Limb (tissue), 2 donors: ENCODE measurements around the gene FNIP1.
"Not testable (repeated sequence)": the region's sequence is repeated elsewhere in the genome, so short reads cannot be mapped to it uniquely, and the experiment has no call there.

Source experiments
- DNase-seq, 2 donors: peaks; one replicate each; pipeline ENCODE4 v3.0.0-alpha.2; 2016; ENCODE audit errors: extremely low spot score in 2 of 2

The FNIP1 gene

DNA sequence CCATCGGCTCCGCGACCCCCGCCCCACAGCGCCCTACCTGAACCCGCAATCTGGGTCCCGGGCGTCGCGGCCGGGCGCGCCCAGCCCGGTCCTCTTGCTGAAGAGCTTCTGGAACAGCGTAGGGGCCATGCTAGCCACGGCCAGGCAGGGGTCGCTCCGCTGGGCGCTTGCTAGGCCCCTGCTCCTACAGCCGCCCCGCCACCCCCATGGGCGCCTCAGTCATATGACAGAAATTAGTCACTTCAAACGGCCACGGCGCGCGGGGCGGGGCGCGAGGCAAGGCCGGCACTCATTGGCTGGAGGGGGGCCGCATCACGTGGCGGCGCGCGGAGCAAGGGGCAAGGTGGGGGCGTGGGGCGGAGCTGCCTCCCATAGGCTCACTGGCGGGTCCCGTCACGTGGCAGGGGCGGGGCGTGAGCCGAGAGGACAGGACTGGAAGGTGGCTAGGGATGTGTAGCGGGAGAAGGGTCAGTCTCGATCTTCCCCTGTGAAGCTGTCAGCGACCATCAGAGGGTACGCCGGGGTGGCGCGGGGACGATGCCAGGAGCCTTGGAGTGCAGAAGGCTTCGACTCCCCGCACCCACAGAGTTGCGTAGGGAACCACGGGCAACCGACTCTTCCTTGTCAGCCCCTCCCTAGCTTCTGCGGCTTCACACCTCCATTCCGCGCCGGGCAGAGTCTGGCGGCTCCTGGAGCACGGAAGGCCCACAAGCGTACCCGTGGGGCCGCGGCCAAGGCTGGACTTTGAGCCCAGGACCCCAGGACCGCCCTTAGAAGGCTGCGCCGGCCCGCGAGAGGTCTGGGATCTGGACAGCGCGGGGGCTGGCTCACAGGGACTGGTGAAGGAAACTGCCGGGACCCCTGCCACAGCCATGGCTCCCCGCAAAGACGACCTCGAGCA is at the start of gene FNIP1:
FNIP1 (minus strand) TSS at position 225 of the 901 bp plus-strand sequence; CDS start at position 129, 96 bp downstream.
- DNase-seq: peak; percentile 96 to 99

DNA sequence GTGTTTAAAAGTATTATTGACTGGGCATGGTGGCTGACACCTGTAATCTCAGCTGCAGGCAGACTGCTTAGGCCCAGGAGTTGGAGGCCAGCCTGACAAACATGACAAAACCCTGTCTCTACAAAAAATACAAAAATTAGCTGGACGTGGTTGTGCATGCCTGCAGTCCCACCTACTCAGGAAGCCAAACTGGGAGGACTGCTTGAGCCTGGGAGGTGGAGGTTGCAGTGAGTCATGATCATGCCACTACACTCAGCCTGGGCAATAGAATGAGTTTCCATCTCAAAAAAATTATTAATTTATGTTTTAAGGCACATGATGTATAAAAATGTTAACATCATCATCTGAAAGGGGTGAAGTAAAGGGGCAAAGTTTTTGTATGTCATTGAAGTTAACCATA is 49.7 kb upstream of the FNIP1 start:
- DNase-seq: no peak

DNA sequence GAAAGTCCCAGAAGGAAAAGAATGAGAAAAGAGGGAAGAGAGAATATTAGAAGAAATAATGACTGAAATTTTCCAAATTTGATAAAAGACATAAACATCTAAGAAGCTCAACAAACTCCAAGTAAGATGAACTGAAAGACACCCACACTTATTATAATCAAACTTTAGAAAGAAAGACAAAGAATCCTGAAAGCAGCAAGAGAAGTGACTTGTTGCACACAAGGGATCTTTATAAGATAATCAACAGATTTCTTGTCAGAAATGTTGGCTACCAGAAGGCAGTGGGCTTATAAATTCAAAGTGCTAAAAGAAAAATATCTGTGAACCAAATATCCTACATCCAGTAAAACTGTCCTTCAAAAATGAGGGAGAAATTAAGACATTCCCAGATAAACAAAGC is 49.0 kb upstream of the FNIP1 start:
- no peak for DNase-seq

DNA sequence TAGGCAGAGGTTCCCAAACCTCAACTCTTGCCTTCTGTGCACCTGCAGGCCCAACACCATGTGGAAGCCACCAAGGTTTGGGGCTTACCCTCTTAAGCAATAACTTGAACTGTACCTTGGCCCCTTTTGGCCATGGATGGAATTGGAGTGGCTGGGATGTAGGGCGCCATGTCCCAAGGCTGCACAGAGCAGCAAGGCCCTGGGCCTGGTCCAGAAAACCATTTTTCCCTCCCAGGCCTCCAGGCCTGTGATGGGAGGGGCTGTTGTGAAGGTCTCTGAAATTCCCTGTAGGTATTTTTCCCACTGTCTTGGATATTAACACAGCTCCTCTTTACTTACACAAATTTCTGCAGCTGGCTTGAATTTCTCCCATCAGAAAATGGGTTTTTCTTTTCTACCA is 46.2 kb upstream of the FNIP1 start:
- DNase-seq: not testable (repeated sequence)

DNA sequence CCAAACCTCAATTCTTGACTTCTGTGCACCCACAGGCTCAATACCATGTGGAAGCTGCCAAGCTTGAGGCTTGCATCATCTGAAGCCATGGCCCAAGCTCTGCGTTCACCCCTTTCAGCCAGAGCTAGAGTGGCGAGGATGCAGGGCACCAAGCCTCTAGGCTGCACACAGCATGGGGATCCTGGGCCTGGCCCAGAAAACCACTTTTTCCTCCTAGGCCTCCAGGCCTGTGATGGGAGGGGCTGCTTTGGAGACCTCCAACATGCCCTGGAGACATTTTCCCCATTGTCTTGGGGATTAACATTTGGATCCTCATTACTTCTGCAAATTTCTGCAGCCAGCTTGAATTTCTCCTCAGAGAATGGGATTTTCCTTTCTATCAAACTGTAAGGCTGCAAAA is 35.9 kb upstream of the FNIP1 start:
- not testable (repeated sequence) for DNase-seq

GRCh38 chr5:131825404-131826013 is 28.7 kb upstream of the FNIP1 start:
- DNase-seq: no peak

DNA sequence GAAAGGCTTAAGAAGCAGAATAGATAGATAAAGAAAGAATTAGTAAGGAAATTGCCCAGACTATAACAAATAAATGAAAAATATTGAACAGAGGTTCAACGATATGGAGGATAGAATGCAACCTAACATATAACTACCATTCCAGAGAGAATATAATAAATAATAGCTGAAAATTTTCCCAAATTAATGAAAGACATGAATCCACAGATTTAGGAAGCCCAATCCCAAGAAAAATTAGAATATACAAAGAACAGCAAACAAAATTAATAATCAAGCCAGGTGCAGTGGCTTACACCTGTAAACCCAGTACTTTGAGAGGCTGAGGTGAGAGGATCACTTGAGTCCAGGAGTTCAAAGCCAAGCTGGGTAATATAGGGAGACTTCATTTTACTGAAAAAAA is 27.8 kb upstream of the FNIP1 start:
- no peak for DNase-seq

DNA sequence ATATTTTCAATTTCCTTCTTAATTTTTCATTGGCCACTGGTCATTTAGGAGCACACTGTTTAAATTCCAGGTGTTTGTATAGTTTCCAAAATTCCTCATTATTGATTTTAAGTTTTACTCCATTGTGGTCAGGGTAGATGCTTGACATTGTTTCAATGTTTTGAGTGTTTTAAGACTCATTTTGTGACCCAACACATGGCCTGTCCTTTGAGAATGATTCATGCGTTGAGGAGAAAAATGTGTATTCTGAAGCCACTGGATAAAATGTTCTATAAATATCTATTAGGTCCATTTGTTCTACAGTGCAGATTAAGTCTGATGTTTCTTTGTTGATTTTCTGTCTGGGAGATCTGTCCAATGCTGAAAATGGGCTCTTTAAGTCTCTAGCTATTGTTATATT is 24.4 kb upstream of the FNIP1 start:
- no peak for DNase-seq

DNA sequence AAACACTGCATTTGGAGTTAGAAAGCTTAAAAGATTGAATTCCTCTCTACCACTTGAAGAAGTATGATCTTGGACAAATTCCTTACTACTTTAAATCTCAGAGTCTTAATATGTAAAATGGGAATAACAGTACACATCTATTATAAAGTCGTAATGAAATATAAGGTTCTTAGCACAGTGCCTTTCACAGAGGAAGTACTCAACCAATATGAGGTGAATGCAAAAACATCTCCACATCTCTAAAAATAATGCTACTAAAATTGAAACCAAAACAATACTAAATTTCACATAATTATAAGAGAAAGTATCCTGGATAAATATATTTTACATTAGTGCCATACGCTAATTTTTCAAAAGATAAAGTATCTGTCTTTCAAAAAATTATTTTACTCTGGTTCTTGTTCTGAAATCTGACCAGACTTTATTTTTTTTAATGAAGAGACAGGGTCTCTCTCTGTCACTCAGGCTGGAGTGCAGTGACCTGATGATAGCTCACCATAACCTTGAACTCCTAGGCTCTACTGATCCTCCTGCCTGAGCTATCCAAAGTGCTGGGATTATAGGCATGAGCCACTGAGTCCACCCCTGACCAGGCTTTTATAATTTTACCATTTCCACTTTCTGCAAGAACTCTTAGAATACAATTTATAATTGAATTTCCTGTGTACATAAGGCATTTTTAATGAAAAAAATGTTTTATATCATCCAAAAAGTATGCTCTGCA is 21.3 kb upstream of the FNIP1 start:
- DNase-seq: no peak

- no peak for DNase-seq
These were observed 18.2 kb upstream of the FNIP1 start for GRCh38 chr5:131814990-131815389.

DNA sequence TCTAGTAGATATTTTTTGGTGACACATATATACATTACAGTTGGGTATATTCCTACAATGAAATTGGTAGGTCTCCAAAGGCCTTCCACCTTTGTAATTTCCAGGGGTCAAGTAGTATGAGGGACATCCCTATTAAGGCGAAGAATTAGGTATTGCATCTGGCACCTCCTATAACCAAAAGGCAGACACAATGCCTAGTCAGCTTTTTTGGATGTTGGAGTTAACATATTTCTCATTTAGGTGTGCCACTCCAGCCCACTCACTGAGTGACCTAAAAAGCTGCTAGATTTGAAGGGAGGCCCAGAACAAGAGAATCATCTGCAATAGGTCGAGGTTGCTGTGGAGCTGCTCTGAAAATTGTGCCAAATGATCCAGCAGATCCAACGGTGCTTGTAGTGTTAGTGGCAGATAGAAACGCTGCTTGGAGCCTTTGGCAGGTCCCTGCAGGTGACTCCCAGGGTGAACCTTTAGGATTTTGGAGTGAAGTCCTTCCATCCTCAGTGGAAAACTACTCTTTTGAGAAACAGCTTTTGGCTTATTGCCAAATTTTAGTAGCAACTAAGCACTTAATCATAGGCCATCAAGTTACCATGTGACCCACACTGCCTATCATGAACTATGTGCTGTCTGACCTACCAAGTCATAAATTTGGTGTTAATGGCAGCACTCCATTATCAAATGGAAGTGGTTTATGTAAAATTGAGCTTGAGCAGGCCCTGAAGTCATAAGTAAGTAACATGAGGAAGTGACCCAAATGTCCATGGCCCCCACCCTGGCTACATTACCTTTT is 15.7 kb upstream of the FNIP1 start:
- no peak for DNase-seq

DNA sequence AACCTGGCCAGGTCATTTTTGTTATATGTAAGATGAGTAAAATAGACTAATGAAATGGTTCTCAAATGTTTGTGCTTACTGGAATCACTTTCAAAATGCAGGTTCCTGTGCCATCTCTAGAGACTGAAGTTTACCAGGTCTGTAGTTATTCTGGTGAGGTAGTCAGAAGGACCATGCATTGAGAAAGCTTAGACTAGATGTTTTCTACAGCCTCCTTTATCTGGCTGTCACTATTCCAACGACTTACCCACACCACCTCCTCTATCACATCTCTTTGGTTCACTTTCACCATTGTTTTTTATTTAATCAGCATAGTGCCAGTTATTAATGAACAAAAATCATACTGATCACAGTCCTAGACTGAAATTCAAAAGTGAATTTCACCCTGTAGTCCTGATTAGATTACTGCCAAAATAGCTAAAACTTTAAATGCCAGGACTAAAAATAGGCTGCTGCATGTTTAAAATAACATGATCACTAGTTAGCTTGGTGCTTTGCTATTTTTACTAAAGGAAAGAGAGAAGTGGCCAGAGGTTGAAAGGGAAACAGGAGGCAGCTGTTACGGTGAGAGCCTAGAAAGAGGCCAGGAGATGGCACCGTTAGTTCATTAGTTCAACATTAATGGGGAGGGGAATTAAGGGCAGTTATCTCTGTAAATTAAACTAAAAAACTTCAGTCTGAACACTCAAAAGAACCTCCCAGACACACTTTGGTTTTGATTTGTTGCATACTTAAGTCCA is 13.9 kb upstream of the FNIP1 start:
- DNase-seq: peak in 1 of 2 donors; percentile 3

DNA sequence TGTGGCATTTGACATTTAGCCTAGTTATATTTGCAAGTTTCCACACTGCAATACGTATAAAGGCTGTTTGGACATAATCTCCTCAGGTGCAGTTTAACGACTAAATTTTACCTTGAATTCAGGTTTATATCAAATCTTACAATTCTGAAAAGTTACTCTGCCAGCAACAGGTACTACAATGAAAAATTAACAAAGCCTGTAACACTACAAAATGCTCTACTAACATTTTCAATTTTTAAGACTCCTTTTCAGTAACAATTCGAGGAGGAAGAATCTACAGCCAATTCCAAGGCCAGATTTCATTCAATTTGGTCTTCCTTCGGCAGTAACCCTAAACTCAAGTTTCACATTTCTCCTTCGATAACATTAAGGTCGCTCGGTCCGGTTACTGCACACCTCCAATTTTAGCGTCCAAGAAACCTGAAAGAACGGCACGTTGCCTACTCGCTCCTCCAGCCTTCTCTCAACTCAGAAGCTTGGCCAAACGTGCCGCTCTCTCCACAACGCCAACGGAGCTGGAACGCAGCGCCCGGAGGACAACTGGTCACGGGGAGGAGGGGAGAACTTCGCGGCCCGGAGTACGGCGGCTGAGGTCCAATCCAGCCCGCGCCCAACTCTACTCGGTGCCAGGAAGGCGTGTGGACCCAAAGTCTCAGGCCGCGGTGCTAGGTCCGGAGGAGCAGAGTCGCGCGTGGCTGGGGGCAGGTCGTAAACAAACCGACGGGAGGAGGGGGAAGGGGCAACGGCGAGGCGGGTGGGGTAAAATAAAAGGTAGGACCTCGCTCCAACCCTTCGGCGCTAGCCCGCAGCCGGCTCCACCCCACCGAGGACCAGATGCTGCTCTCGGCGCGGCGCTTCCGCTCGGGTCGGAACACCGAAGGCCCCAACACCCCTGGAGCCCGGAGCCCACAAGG is 681 bp downstream of the FNIP1 start:
- DNase-seq: peak in 1 of 2 donors; percentile 41

- no peak for DNase-seq
These were observed 1.6 kb downstream of the FNIP1 start for GRCh38 chr5:131795228-131795627.

GRCh38 chr5:131794586-131794985 is 2.2 kb downstream of the FNIP1 start:
- DNase-seq: no peak

- DNase-seq: no peak
These were observed 3.9 kb downstream of the FNIP1 start for GRCh38 chr5:131792896-131793295.

DNA sequence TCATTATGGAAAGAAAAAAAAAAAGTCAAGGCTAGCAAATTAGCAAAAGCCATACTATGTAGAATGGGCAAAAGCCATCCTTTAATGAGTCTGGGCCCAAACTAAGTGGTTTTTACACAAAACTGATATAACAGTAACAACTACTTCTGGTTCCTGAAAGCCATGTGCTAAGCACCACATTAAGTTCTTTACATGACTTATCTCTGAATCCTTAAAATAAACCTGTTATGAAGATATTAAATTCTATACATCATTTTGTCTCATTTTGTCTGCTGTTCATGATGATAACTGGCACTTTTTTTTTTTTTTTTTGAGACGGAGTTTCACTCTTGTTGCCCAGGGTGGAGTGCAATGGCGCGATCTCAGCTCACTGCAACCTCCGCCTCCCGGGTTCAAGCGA is 5.0 kb downstream of the FNIP1 start:
- no peak for DNase-seq

- no peak for DNase-seq
These were observed 6.3 kb downstream of the FNIP1 start for GRCh38 chr5:131790550-131790949.

GRCh38 chr5:131789765-131790164 is 7.1 kb downstream of the FNIP1 start:
- DNase-seq: no peak

GRCh38 chr5:131787736-131788135 is 9.1 kb downstream of the FNIP1 start:
- DNase-seq: no peak
